Ascending aorta (tissue), 2 donors: ENCODE measurements around the gene RYR1. TPM values are rescaled to one million over a fixed set of nuclear protein-coding genes. Genes with fewer than 3 reads are reported as not detected.

Experiments used
- DNase-seq, 2 donors: peaks; one replicate each; pipeline ENCODE4 v3.0.0-alpha.2; 2019; ENCODE audit warnings: low spot score in 2 of 2
- H3K27ac ChIP-seq, 2 donors: fragments of 200-600 bp; sonication (generic); one replicate each; pipeline ENCODE4 v1.5.1; 2016 to 2017; ENCODE audit warnings: mild to moderate bottlenecking in 1 of 2
- H3K27me3 ChIP-seq: fragments of 200-600 bp; sonication (generic); one replicate; pipeline ENCODE4 v1.5.1; 2017
- H3K36me3 ChIP-seq, 2 donors: fragments of 200-600 bp; sonication (generic); one replicate each; pipeline ENCODE4 v1.5.1; 2016
- H3K4me1 ChIP-seq, 2 donors: fragments of 200-600 bp; sonication (generic); one replicate each; pipeline ENCODE4 v1.5.1; 2016 to 2017; ENCODE audit warnings: mild to moderate bottlenecking in 1 of 2
- H3K4me3 ChIP-seq, 2 donors: fragments of 200-600 bp; sonication (generic); one replicate each; pipeline ENCODE4 v1.5.1; 2016 to 2017; ENCODE audit warnings: mild to moderate bottlenecking in 1 of 2
- H3K9me3 ChIP-seq, 2 donors: fragments of 200-600 bp; sonication (generic); one replicate each; pipeline ENCODE4 v1.5.1; 2016
- CTCF ChIP-seq, 3 experiments: fragments of 200-600 bp in 2 of 3; fragments of 450-650 bp in 1 of 3; sonication (generic) in 2 of 3; IDR thresholded peaks; one replicate each; pipeline ENCODE4 v1.5.1; 2016 to 2019; ENCODE audit warnings: antibody characterized with exemption in 3 of 3, mild to moderate bottlenecking in 1 of 3, moderate library complexity in 1 of 3
- intact Hi-C: fragments of 100-400 bp; cut with DNase I; formaldehyde crosslinking; loops from one replicate; pipeline ENCODE4 v1.15.1; 2023
- total RNA-seq: library from RNA; depleted of rRNA; stranded (reverse); fragments of >200 nt; gene quantifications from one replicate; pipeline ENCODE4 v1.1.0, GENCODE V29; 2016

Gene RYR1
- total RNA-seq, 1 donor from 2014 or later, result 1.5 TPM

DNA sequence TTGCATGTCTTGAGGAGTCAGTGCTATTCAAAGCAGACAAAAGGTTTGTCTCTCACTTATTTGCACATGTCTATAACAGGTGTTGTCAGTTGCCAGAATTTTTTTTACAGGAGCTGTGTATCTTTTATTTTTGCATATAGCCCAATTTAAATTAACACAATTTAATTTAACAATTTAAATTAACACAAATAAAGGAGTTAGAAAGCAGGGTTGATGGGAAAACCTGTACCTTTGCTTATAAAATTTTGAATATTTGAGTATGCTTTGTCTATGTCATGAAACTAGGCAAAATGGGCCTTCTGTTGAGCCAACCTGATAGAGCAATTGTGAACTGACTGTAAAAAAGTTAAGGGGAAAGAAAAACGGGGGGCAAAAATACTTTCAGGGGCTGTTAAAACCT lies 106.3 kb downstream of the RYR1 start:
- Histone ChIP-seq H3K4me3 (no peak overlapping the region), H3K36me3 (no peaks in the 10 kb centered on the region), H3K27me3 (no peaks in the 10 kb centered on the region), H3K27ac (no peak overlapping the region), H3K9me3 (peaks cover 0 to 9% of the 10 kb centered on the region in 2 donors), H3K4me1 (peaks cover 0 to 24% of the 10 kb centered on the region in 2 donors)
- DNase-seq, result no peak
- TF ChIP-seq CTCF (IDR thresholded peaks at IDR 0.05), result no peak
- intact Hi-C loops, result loop anchor here (5.0 to 10.0 kb wide), 4 partner anchors 78 to 355 kb away; partner anchors contain the start of genes EIF3K, MAP4K1, NFKBIB and SIRT2

DNA sequence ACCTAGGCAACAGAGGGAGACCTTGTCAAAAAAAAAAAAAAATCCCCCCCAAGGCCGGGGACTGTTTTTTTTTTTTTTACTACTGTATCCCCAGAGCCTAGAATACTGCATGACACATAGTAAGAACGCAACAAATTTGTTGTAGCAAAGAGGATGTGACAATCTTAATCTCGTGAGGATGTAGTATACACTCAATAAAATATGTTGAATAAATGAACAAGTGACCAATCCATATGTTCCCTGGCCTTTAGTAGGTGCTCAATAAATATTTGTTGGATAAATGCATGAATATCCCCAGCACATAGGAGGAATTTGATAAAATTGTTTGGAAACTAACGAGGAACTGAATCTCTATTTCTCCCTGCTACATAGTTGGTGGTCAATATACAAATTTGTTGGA lies 108.5 kb downstream of the RYR1 start:
- intact Hi-C loops, result loop anchor here (5.0 to 10.0 kb wide), 4 partner anchors 75 to 353 kb away; partner anchors contain the start of genes EIF3K, MAP4K1, NFKBIB and SIRT2
- Histone ChIP-seq H3K36me3 (no peaks in the 10 kb centered on the region), H3K4me1 (peaks cover 0 to 25% of the 10 kb centered on the region in 2 donors), H3K9me3 (no peaks in the 10 kb centered on the region), H3K27me3 (no peaks in the 10 kb centered on the region), H3K27ac (no peak overlapping the region), H3K4me3 (no peak overlapping the region)
- DNase-seq, result no peak
- TF ChIP-seq CTCF (IDR thresholded peaks at IDR 0.05), result no peak

DNA sequence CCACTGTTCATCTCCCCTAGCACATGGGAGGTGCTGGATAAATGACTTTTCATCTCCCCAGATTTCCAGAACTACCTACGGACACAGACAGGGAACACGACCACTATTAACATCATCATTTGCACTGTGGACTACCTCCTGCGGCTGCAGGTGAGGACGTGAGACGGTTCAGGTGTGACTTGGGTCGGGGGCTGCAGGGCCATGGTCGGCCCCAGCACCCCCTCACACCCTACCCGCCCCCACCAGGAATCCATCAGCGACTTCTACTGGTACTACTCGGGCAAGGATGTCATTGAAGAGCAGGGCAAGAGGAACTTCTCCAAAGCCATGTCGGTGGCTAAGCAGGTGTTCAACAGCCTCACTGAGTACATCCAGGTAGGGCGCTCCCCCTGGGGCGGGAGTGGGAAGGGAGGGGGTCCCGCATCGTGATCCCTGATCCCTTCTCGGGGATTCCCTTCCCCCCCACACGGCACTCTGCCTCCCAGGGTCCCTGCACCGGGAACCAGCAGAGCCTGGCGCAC lies 109.9 kb downstream of the RYR1 start:
- no peaks in the 10 kb centered on the region for H3K9me3 ChIP-seq
- peaks cover 0 to 22% of the 10 kb centered on the region in 2 donors for H3K4me1 ChIP-seq
- TF ChIP-seq CTCF (IDR thresholded peaks at IDR 0.05), result no peak
- H3K4me3 ChIP-seq, result peak overlapping the region in 1 of 2 donors; percentile 58
- H3K36me3 ChIP-seq, result no peaks in the 10 kb centered on the region
- no peak overlapping the region for H3K27ac ChIP-seq
- intact Hi-C loops, result loop anchor here (5.0 to 10.0 kb wide), 4 partner anchors 74 to 351 kb away; partner anchors contain the start of genes EIF3K, MAP4K1, NFKBIB and SIRT2
- no peak for DNase-seq
- H3K27me3 ChIP-seq, result no peaks in the 10 kb centered on the region

GRCh38 chr19:38543807-38544568 lies 110.5 kb downstream of the RYR1 start:
- H3K36me3 ChIP-seq, result no peaks in the 10 kb centered on the region
- H3K27me3 ChIP-seq, result no peaks in the 10 kb centered on the region
- peak; percentile 46 to 67 (median 55) for TF ChIP-seq CTCF (IDR thresholded peaks at IDR 0.05)
- DNase-seq, result peak; percentile 77 to 80
- no peaks in the 10 kb centered on the region for H3K9me3 ChIP-seq
- H3K4me1 ChIP-seq, result peaks cover 0 to 15% of the 10 kb centered on the region in 2 donors
- intact Hi-C loops, result loop anchor here (1.0 to 10.0 kb wide), 6 partner anchors 73 to 387 kb away; partner anchors contain the start of genes EIF3K, MAP4K1, MRPS12 and NFKBIB
- H3K4me3 ChIP-seq, result peak overlapping the region in 1 of 2 donors; percentile 58
- peak overlapping the region in 1 of 2 donors; percentile 12 for H3K27ac ChIP-seq

DNA sequence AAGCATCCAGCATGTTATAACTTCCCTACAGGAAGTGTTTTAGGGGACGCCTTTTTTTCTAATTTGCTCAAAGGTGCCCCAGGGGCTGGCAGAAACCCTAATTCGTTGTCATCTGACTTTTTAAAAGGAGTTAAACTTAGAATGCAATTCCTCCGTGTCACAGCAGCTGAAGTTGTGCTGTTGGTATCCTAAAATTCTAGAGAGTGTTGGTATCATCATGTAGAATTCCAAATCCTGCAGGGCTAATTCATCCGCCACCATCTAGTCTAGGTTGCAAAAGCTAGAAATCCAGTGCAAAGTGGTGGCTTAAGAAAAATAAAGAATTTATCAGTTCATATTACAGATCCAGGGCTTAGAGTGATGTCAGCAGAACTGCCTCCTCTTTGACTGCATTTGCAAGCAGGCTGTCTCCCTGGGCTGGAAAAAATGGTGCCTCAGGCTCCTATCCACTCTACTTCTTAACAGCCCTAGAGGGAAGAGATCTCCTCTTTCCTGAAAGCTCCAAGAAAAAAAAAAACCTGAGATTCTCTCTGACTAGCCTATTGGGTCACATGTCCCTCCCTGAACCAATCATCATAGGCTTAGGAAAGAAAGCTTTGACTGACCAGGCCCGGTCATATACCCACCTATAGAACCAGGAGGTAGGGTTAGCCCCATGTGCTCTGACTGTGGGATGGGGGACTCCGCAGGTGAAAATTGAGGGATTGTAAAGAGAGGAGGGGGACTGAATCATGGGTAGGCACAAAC lies 111.3 kb downstream of the RYR1 start:
- H3K36me3 ChIP-seq, result no peaks in the 10 kb centered on the region
- no peaks in the 10 kb centered on the region for H3K9me3 ChIP-seq
- H3K4me1 ChIP-seq, result peaks cover 0 to 10% of the 10 kb centered on the region in 2 donors
- no peak overlapping the region for H3K27ac ChIP-seq
- H3K27me3 ChIP-seq, result no peaks in the 10 kb centered on the region
- DNase-seq, result no peak
- no peak for TF ChIP-seq CTCF (IDR thresholded peaks at IDR 0.05)
- H3K4me3 ChIP-seq, result peak overlapping the region in 1 of 2 donors; percentile 40
- intact Hi-C loops, result loop anchor here (1.0 to 10.0 kb wide), 6 partner anchors 73 to 386 kb away; partner anchors contain the start of genes EIF3K, MAP4K1, MRPS12 and NFKBIB
